Suppressor macrophage (primary cell): ENCODE measurements around the gene GSTA3.
"Not testable (repeated sequence)": the region's sequence is repeated elsewhere in the genome, so short reads cannot be mapped to it uniquely, and the experiment has no call there.

Experiments
- DNase-seq, 4 experiments: peaks; one replicate each; pipeline ENCODE4 v3.0.0-alpha.2; 2020 to 2022

GSTA3 gene

DNA sequence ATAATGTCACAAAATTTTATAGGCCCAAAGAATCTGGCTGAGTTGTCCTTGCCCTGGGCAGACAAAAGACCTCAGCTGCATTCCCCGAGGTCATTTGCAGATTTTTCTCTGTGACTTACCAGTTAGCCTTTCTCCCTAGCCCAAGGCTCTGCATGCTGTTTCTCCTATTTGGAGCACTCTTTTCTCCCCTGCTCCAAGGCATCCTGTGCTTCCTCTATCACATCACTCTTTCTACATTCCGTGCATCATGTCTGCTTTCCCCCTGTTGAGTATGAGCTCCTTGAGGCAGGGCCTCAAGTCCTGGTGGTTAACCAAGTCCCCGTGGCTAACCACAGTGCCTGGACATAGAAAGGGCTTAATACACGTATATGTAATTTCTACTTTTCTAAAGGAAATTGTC, 593 bp upstream of the GSTA3 start:
- DNase-seq = no peak

DNA sequence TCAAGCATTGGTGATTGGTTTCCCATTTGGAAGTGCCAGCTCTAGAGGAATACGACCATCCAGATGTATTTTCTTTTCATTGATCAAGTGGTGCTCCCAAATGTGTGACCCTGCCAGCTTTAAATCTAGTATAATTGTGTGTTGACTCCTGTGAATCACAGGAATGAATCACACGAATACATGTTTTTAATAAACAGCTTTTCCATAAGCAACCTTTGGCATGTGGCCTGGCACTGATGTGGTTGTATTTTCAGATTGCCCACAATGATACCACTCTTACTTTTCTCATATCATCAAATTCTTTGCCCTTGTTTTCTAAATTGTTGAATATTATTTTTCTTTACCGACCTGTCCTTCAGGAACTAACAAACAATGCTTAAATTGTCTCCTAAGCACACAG, 367 bp downstream of the GSTA3 start:
- no peak for DNase-seq

DNA sequence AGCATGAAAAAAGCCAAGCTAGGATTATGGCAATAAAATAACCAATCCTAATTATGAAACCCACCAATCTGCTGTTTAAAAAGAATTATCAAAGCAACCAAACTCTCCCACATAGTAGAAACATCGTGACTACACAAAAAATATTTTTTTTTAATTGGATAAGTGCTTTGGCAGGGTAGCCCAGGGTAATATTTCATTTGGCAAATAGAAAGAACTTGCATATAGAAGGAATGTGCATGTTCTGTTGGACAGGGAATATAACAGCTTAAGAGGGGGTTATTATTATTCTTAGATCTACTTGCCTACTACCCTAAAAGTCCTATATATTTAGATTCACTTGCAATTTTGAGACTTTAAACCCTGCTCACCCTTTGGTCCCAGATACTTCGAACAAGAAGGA, 972 bp downstream of the GSTA3 start:
- DNase-seq = no peak

DNA sequence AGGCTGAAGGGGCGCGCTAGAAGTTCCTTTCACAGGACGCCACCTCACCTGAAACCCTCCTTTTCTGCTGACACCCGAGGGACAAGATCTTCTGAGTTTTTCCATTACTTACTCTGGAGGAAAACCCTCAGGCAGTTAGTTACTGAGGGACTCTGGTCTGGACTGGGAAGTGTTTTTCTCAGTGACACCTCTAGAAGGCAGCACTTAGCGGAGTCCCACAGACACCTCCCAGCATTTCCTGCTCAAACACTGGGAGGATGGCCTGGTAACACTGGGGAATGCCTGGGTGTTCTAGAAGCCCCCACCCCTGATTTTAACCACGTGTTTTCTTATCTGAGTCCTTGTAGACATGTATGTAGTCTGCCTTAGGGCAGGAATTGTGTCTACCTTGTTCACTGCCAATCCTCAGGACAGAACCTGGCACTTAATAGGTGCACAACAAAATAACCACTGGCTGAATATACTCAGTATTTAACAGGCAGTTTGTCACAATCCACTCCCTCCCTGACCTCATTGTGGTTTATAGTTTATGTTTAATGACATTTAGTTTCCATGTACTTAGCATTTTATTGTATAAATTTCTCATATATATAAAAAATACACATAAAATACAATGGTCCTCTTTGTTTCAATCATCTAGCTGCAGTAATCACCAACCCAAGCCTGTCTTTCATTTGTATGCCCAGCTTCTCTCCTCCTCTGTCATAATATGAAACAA, 4.8 kb downstream of the GSTA3 start:
- DNase-seq = peak in 3 of 4 experiments; percentile 6 to 19 (median 10)

DNA sequence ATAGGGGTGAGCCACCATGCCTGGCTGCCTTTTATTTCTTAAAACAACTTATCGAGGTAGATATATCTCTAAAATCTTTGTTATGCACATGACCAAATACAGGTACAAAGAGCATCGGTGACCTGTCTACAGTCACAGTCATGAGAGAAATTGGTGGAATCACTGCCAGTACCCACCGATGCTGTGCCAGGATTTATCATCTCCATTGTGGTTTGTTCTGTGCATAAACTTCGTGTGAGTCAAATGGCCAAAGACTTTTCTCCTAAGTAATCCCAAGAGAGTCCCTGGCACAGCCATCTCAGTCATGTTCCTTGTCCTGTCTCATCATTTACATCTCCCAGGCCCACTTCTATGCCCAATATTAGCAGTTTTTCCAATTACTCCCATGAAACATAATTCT, 9.0 kb downstream of the GSTA3 start:
- no peak for DNase-seq

DNA sequence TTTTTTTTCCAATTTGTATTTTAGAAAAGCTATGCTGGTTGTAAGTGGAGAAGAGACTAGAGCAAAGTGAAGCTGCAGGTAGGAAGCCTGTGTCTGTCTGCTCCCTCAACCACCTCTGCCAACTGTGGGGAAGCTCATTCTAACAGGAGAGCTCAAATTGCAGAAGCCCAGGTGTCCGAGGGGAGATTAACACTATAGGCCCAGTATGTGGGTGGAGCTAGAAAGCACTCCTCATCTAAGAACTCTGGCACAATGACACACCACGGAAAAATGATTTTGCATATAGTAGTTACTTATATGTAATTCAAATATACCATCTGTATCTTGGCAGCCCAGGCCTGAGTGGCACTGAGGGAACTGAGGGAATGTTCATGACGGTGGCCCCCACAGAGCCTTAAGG, 13.7 kb downstream of the GSTA3 start:
- not testable (repeated sequence) for DNase-seq

DNA sequence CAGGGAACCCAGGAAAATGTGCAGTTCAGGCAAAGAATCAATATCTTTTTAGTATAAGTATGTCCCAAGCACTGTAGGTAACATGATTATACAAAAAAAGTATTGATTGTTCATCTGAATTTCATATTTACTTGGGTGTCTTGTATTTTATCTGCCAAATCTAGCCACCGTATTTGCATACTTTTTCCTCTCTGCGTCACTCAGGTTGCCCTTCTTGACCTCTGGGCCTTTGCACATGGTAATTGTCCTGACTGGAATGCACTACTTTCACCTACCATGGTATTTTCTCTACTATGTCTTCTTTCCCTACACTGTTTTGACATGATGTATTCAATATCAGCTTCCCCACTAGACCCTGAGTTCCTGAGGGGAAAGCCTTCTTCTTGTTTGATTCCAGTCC, 15.2 kb downstream of the GSTA3 start:
- no peak for DNase-seq

DNA sequence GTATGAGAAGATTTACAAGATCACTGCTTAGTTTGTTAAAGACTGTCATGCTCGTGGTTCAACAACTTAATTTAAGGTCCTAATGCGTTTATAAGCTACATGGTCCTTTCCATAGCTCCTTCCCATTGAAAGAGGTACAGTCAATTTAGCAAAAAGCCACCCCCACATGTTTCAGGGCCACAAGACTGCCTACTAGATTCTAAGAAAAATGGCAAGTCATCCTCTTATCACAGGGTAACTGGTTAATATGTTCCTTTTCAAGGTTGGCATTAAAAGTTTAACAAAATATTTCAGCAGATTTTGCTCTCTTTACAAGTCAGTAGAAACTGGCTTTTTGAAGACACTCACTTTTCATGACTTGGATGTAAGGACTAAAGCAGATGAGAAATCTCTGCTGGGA, 15.7 kb downstream of the GSTA3 start:
- no peak for DNase-seq

DNA sequence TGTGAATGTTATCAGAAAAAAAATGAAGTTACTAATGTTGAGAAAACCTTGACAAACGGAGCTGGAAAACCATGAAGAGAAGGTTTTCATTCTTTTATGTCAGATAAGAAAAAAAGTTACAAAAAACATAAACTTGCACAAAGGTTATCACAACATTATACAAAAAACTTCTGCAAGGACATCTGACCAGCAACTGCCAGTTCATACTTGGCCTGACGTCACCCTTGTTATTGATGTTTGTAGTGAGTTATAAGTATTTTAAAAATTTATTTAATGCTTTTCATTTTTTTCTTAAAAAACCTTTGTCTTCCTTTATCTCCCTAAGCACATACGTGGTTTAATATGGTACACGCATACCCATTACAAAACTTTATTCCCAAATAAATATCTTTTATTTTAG, 16.3 kb downstream of the GSTA3 start:
- no peak for DNase-seq

DNA sequence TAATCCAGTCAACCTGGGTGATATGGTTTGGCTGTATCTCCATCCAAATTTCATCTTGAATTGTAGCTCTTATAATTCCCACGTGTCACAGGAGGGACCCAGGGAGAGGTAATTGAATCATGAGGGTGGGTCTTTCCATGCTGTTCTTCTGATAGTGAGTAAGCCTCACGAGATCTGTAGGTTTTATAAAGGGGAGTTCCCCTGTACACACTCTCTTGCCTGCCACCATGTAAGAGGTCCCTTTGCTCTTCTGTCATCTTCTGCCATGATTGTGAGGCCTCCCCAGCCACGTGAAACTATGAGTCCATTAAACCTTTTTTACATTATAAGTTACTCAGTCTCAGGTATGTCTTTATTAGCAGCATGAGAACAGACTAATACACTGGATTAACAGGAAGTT, 19.5 kb downstream of the GSTA3 start:
- DNase-seq = no peak

DNA sequence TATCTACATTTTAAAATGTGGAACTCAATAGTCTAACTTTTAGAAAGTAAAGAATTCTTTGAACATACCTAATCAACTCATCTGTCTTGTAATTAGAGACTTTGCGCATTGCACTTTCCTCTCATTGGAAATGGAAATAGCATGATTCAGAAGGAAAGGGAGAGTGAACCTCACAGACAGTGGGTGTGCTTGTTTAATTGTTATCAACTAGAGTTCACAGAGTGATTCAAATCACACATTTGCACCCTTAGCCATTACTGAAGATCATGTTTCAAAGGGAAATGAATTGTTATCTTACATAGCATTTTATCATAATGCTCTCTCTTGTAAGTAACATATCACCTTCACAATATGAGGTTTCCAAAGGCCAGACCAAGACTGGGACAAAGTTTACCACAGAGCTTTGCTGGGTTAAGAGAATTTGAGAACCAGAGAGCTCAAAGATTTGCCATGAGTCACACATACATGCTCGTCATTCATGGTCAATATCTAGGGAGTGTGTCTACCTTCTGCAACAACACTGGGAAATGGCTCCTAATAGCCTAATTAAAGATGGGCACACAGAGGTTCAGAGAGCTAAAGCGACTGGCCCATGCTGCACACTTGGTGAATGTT, 21.5 kb downstream of the GSTA3 start:
- DNase-seq = no peak

DNA sequence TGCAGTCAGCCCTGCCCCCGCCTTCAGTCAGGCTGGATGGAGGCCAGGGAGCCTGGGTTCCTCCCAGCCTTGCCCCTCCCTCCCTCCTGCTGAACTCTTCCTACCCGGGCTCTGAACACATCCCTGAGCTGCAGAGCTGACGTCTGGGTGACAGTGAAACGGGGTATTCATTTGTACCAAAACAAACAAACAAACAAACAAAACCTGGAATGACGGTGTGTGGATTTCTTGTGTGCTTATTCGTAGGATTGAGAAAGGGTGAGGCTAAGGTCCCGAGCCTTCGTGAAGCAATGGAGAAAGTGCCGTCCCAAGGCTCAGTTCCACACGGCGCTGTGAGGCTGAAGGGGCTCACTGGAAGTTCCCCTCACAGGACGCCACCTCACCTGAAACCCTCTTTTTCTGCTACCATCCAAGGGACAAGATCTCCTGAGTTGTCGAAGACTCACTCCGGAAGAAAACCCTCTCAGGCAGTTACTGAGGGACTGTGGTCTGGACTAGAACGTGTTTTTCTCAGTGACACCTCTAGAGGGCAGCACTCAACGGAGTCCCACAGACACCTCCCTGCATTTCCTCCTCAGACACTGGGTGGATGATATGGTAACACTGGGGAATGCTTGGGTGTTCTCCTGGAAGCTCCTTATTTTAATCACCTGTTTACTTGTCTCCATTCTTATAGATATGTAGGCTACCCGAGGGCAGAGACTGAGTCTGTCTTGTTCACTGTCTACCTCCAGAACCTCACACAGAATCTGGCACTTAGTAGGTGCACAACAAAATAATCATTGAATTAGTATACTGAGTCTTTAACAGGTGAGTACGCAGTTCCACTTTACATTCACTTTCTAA, 27.3 kb downstream of the GSTA3 start:
- DNase-seq = peak; percentile 74 to 78 (median 77)

DNA sequence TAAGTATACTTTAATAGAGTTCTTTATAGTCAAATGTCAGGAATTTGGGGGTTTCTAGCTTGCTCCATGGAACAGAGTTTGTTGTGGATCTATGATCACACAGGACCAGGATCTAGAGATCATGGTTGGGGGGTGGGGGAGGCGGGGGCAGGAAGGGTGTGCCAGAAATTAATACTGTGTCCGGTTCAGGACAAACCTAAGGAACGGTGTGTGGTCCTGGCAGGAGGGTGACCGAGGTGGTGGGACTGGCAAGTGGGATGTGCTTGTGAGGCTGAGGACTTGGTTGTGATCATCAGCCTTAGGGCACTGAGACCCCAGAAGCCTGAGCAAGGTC, 27.9 kb downstream of the GSTA3 start:
- DNase-seq = no peak

DNA sequence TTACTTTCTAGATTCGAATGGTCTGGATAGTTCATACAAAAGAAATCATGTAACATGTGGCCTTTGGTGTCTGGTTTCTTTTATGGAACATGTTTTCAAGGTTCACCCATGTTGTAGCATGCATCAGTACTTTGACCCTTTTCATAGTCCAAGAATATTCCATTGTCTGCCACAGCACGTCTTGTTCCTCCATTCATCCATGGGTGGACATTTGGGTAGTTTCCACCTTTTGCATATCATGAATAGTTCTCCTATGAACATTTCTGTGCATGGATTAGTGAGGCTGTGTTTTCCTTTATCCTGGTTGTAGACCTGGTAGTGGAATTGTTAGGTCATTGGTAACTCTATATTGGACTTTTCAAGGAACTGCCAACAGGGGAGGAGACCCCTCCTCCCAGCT, 31.7 kb downstream of the GSTA3 start:
- DNase-seq = no peak

DNA sequence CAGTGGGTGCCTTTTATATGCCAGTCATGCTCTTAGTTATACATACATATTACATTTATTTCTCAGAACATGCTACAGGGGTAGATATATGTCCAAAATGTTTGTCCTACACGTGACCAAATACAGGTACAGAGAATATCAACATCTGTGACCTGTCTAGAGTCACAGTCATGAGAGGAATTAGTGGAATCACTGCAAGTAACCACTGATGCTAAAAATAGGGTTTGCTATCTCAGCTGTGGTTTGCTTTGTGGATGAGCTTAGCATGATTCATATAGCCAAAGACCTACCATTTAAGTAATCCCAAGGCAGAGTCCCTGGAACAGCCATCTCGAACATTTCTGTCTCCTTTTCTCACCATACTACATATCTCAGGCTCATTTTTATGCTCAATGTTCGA, 32.3 kb downstream of the GSTA3 start:
- DNase-seq = peak in 2 of 4 experiments; percentile 4 to 16

DNA sequence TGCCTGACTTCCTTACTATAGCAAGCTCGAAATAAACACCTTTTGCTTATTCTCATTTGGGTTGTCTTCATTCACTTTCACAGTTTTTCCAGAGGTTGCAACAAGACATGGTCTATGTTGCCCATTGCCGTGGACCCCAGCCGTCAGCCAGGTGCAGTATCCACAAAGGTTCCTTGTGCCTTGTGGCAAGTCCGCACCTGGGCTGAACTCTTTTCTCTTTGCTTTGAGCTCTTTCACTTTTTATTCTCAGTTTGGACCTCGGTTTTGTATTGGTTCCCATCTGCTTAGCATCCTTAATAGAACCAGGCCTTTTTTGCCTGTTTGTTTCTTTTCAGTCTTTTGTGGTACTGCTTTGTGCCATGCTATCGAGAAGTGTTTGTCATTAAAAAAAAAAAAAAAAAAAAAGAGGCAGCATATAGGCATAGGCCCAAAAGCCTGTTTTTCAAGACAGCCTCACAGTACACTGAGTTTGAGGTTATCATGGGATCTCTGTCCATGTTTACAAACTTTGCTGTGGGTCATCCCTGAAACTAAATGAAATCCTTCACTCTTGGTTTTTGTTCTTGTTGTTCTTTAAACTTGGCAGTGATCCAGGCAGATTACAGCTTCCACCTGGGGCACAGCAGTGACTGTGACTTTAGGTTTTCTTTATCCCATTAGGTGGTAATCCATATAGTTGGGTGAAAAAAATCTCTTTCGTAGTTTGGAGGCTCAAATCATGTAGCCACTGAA, 33.3 kb downstream of the GSTA3 start:
- no peak for DNase-seq

DNA sequence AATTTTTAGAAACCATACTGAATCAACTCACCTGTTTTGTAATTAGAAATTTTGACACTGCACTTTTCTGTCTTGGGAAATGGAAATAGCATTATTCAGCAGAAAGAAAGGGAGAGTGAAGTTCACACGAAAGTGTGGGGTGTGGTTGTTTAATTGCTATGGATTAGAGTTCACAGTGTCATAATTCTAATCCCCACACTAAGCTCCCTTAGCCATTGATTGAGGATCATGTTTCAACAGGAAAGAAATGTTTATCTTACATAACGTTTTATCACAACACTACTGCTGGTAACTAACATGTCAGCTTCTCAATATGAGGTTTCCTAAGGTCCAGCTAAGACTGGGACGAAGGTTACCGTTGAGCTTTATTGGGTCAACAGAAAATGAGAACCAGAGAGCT, 37.5 kb downstream of the GSTA3 start:
- DNase-seq = no peak

DNA sequence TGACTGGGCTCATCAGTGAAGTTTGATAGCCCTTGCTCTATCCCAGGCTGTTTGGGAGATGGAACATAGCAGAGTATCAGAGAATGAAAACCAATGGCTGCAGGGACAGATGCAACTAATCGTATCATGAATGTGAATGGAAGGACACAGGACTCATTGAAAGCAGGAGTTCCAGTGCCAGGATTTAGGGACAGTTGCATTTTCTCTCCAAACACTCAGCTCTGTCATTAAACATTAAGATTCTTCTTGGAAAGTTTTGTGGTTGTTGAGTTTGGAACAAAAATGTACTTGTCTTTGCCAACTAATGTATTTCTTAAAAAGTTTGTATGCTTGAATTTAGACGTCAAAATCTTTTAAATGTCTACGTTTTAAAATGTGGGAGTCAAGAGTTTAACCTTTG, 37.9 kb downstream of the GSTA3 start:
- no peak for DNase-seq

DNA sequence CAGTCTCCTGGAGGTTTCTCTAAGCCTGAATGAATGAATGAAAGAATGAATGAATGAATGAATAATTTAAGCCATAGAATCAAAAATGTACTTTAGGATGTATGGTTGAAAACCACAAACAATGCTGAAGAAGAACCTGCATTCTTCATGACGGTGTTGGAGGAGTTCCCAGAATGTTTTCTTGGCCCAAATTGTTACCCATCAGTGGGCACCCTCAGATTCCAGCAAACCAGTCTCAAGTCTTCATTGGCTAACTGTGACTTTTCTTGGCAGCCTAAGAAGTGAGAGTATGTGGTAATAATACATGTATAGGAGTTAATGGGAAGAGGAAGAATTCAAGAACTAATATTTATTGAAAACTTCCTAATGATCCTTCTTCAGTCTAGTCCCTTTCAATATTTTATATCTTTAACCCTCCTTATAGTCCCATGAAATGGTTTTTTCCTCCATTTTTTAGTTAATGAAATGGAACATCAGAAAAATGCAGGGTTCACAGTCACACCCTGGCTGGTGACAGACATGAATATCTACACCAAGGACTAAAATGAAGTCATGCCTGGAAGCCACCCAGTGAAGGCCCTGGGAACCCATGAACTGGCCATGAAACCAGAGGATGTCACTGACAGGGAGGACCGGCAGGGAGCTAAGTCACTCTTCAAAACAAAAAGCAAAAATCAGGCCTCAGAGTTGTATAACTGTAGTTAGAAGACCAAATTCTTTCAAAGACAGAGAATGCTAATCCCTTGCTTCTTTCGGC, 39.0 kb downstream of the GSTA3 start:
- not testable (repeated sequence) for DNase-seq

DNA sequence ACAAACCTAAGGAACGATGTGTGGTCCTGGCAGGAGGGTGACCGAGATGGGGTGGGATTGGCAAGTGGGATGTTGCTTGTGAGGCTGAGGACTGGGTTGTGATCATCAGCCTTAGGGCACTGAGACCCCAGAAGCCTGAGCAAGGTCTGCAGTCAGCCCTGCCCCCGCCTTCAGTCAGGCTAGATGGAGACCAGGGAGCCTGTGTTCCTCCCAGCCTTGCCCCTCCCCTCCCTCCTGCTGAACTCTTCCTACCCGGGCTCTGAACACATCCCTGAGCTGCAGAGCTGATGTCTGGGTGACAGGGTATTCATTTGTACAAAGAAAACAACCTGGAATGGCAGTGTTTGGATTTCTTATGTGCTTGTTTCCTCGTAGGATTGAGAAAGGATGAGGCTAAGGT, 40.6 kb downstream of the GSTA3 start:
- not testable (repeated sequence) for DNase-seq

DNA sequence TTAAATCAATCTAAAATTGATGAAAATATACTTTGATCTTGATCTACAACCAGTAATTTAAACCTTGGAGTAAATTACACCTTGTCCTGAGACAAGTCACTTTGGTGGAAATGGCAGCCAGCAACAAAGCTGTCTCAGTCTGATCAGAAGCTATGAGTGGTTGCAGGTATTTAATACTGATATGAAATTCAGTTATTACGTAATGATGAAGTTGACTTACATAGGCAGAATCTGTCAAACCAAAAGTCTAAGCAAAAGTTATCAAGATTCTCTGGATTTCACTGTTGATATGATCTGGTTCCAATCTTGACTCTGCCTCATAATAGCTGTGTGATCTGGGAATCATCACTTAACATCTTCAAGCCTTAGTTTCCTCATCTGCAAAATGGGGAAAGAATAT, 41.3 kb downstream of the GSTA3 start:
- DNase-seq = no peak

DNA sequence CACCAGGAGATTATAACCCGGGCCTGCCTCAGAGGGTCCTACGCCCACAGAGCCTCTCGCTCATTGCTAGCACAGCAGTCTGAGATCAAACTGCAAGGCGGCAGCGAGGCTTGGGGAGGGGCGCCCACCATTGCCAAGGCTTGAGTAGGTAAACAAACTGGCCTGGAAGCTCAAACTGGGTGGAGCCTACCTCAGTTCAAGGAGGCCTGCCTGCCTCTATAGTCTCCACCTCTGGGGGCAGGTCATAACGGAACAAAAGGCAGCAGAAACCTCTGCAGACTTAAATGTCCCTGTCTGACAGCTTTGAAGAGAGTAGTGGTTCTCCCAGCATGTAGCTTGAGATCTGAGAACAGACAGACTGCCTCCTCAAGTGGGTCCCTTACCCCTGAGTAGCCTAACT, 48.3 kb downstream of the GSTA3 start:
- DNase-seq = not testable (repeated sequence)
